Fibroblast of mammary gland (primary cell): ENCODE data around the gene SLC23A2.

Source experiments
- DNase-seq: peaks from one replicate; pipeline ENCODE4 v3.0.0-alpha.2; 2010; ENCODE audit warnings: low read depth
- H3K4me3 ChIP-seq: 2 replicates; pipeline ENCODE4 v1.5.1; 2011; ENCODE audit warnings: low read depth, mild to moderate bottlenecking, low read length, moderate library complexity; ENCODE audit not compliant: control insufficient read depth
- TF ChIP-seq, protein P1 (sequence below): conservative IDR thresholded peaks from 2 replicates; pipeline ENCODE4 v1.5.1; 2011; ENCODE audit warnings: low read depth, low read length, inconsistent platforms; ENCODE audit not compliant: control insufficient read depth, insufficient read depth

SLC23A2 gene

DNA sequence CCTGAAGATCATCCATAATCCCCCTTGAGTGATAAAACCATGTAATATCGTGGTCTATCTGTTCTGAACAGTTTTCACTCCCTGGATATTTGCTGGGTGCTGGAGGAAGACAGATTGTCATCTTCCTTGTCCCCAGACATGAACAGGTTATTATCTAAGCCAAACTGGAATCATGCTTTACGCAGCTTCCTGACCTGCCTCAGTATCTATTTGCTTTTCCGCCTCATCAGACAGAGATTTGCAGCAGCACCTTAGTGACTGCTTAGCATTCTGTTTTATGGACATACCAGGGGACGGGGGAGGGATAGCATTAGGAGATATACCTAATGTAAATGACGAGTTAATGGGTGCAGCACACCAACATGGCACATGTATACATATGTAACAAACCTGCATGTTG is 124.6 kb downstream of the SLC23A2 start:
- DNase-seq: no peak
- no peak overlapping the region for H3K4me3 ChIP-seq
- TF ChIP-seq, protein P1, sequence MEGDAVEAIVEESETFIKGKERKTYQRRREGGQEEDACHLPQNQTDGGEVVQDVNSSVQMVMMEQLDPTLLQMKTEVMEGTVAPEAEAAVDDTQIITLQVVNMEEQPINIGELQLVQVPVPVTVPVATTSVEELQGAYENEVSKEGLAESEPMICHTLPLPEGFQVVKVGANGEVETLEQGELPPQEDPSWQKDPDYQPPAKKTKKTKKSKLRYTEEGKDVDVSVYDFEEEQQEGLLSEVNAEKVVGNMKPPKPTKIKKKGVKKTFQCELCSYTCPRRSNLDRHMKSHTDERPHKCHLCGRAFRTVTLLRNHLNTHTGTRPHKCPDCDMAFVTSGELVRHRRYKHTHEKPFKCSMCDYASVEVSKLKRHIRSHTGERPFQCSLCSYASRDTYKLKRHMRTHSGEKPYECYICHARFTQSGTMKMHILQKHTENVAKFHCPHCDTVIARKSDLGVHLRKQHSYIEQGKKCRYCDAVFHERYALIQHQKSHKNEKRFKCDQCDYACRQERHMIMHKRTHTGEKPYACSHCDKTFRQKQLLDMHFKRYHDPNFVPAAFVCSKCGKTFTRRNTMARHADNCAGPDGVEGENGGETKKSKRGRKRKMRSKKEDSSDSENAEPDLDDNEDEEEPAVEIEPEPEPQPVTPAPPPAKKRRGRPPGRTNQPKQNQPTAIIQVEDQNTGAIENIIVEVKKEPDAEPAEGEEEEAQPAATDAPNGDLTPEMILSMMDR: no peak

DNA sequence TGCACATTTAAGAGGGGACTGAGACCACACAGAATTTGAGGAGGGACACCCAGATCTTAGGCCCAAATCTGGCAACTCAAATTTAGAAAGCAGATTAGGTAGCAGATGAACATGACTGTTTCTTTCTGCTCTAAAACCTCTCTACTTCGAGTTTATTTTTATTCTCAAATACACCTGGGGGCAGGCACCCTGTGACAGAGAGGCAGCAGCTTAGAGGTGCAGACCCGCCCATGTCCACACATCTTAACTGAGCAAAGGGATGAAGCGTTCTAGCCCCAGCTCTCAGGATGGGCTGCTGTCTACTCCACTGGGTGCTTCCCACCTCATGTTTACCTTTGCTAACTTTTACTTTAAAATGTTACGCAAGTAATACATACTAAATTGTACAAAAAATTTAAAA is 125.0 kb downstream of the SLC23A2 start:
- H3K4me3 ChIP-seq: no peak overlapping the region
- TF ChIP-seq, protein P1: no peak
- DNase-seq: no peak

DNA sequence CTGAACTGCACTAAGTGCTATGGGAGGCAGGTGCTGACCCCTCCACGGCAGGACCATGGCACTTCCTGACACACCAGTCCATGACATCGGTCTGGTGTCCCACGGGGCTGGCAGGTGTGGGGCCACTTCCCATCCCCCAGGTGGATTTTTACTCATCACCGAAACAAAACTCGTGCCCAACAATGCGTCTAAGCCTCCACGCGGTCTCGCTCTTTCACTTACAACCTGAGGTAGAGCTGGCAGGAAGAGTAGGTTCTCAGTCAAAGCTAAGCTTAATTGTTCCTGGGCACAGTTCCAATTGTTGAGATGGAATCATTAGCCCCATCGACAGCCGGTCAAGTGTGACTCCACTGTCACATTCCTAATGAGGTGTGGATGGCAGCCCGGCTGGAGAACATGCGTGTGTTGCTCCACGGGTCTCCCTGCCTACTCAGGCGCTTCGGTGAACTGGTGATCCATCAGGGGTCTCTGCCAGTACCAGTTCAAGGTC is 125.7 kb downstream of the SLC23A2 start:
- no peak for DNase-seq
- TF ChIP-seq, protein P1: no peak

DNA sequence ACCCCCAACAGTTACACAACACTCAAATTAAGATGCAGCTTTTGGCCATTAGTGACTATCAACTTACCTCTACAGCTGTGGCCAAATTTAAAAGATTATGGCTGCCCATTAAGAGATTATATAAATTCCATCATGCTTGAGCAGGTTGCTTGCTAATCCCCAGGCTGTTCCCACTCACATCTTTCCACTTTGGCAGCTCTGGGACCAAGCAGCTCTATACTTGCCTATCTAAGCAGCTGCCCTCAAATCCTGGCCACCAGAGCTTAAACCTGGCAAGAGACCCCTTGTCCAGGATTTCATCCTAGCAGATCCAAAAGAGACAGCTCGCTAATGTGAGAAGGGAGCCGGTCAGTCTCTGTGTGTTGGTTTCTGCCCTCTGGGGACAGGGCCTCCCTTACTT is 127.9 kb downstream of the SLC23A2 start:
- DNase-seq: no peak
- TF ChIP-seq, protein P1: no peak
- no peak overlapping the region for H3K4me3 ChIP-seq

More for the DNA sequence above, 125.7 kb downstream of the SLC23A2 start:
- no peak overlapping the region for H3K4me3 ChIP-seq

DNA sequence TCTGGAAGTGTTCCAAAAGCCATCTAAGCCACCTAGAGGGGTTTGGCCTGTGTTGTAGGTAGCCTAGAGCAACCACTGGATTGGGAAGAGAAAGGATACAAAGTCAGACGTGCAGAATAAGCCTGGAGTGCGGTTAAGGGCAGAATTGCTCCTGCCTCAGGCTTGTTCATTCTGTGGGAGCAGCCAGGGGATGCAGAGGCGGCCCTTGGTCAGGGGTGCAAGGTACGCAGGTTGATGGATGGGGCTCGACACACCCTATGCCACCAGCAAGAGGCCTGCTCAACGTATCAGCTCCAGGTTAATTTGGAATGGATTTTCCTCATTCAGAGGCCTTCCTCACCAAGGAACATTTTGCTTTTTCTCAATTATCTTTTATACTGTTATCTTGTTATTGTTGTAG is 129.8 kb downstream of the SLC23A2 start:
- H3K4me3 ChIP-seq: no peak overlapping the region
- TF ChIP-seq, protein P1: no peak
- no peak for DNase-seq

DNA sequence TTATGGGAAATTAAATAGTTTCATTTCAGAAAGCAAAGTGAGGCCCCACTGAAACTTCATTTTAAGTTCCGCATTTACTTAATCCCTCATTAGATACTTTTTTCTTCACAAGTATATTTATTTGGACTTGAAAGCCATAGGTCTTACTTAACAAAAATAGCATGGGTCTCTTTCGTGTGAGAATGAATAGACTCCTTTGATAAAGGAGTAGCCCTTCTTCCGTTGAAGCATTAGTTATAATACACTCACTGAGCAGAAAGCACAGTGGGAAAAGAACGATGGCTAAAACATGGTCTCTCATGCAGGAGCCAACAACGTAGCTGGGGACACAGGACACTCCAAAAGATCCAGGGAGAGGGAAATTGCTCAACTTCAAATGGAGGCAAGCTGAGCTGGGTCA is 130.4 kb downstream of the SLC23A2 start:
- no peak overlapping the region for H3K4me3 ChIP-seq
- DNase-seq: no peak
- TF ChIP-seq, protein P1: no peak
